ENCODE measurements around the gene APBB1IP. TPM values are rescaled to one million over a fixed set of nuclear protein-coding genes. Genes with fewer than 3 reads are reported as not detected.

Gene APBB1IP
- total RNA-seq, 1 experiment from 2014 or later = not detected

DNA sequence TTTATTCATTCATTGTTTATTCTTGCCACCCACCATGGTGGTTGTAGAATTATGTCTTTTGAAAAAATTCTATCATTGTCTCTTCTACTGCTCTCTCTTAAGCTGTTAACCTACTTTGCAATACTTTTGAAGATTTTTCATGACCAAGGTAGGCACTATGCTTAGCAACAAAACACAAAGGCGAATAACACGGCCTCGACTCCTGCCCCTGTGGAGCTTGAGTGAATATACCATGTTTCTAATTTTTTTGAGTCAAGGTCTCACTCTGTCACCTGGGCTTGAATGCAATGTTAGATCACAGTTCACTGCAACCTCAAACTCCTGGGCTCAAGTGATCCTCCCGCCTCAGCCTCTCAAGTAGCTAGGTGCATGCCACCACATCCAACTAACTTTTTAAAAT lies 39.4 kb downstream of the APBB1IP start:
- Histone ChIP-seq H2AK5ac (ENCODE audit: insufficient read length, low read length) (no peak overlapping the region), H3K4me1 (ENCODE audit: insufficient read depth, low read length) (no peaks in the 10 kb centered on the region), H3K79me2 (ENCODE audit: insufficient read depth, low read length) (no peaks in the 10 kb centered on the region), H2BK15ac (ENCODE audit: low read depth, low read length) (no peak overlapping the region), H3K27ac (ENCODE audit: insufficient read length, low read depth, low read length) (no peak overlapping the region), H3K79me1 (ENCODE audit: insufficient read depth, low read depth, low read length, poor library complexity, severe bottlenecking) (no peaks in the 10 kb centered on the region), H2BK12ac (ENCODE audit: insufficient read length, low read depth, low read length) (no peak overlapping the region), H4K20me1 (ENCODE audit: control insufficient read depth, insufficient read depth, insufficient read length) (no peaks in the 10 kb centered on the region), H4K5ac (ENCODE audit: insufficient read length, low read depth, low read length) (no peak overlapping the region), H3K14ac (ENCODE audit: insufficient read depth, low read length) (no peak overlapping the region), H2BK5ac (ENCODE audit: insufficient read length, low read length) (no peak overlapping the region), H3K4ac (ENCODE audit: low read depth, low read length) (no peak overlapping the region), H3K18ac (ENCODE audit: insufficient read length, low read depth, low read length) (no peak overlapping the region), H3K56ac (ENCODE audit: insufficient read length, low read depth, low read length) (no peak overlapping the region), H4K8ac (replicated peaks; ENCODE audit: insufficient read length, low read depth, low read length) (no peak overlapping the region), H2AFZ (ENCODE audit: low read length) (no peak overlapping the region), H3K9me3 (ENCODE audit: control insufficient read depth, low read depth, low read length) (no peaks in the 10 kb centered on the region), H3K23ac (ENCODE audit: insufficient read length, low read depth, low read length) (no peak overlapping the region), H3K9ac (ENCODE audit: extremely low read depth, insufficient read length, low read length) (no peak overlapping the region), H3T11ph (ENCODE audit: low read length) (no peak overlapping the region), H3K4me2 (ENCODE audit: insufficient read depth, insufficient read length, low read length) (no peak overlapping the region), H4K91ac (ENCODE audit: insufficient read length, low read depth, low read length) (no peak overlapping the region), H3K23me2 (ENCODE audit: insufficient read length, low read depth, low read length, poor library complexity, severe bottlenecking) (no peaks in the 10 kb centered on the region), H2BK120ac (ENCODE audit: low read depth, low read length, poor library complexity, severe bottlenecking) (no peak overlapping the region), H3K27me3 (ENCODE audit: insufficient read depth, low read length) (no peaks in the 10 kb centered on the region; the same call in 1 of the 2 replicates), H2BK20ac (ENCODE audit: low read depth, low read length, poor library complexity, severe bottlenecking) (no peak overlapping the region)
- Mint-ChIP-seq H3K4me1 (peaks cover 5% of the 10 kb centered on the region in 2 experiments; a peak in 3 of 4 replicates), H3K4me3 (no peak overlapping the region), H3K9me3 (no peaks in the 10 kb centered on the region), H3K36me3 (ENCODE audit: insufficient read depth in 1 of 3, low read depth in 3 of 3) (no peaks in the 10 kb centered on the region), H3K27ac (no peak overlapping the region), H3K27me3 (ENCODE audit: low read depth) (no peaks in the 10 kb centered on the region)
- no CpG with 5 or more reads among the region's 4 CpGs for WGBS (ENCODE audit: extremely low coverage, insufficient read length, low lambda C conversion rate)
- TF ChIP-seq, protein P1, sequence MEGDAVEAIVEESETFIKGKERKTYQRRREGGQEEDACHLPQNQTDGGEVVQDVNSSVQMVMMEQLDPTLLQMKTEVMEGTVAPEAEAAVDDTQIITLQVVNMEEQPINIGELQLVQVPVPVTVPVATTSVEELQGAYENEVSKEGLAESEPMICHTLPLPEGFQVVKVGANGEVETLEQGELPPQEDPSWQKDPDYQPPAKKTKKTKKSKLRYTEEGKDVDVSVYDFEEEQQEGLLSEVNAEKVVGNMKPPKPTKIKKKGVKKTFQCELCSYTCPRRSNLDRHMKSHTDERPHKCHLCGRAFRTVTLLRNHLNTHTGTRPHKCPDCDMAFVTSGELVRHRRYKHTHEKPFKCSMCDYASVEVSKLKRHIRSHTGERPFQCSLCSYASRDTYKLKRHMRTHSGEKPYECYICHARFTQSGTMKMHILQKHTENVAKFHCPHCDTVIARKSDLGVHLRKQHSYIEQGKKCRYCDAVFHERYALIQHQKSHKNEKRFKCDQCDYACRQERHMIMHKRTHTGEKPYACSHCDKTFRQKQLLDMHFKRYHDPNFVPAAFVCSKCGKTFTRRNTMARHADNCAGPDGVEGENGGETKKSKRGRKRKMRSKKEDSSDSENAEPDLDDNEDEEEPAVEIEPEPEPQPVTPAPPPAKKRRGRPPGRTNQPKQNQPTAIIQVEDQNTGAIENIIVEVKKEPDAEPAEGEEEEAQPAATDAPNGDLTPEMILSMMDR (conservative IDR thresholded peaks at IDR 0.05) = no peak
- DNase-seq = no peak

Data from H9 (cell line).